Activated CD4-positive, alpha-beta T cell treated with anti-CD3 and anti-CD28 coated beads, Interleukin-10, Interleukin-2, amounts not matched to agents 100 ng/mL and 50 ng/mL, durations not matched to agents 16 hours and 8 hours (primary cell): ENCODE data around the gene SLC25A11.

Experiments used
- DNase-seq: peaks from one replicate; pipeline ENCODE4 v3.0.0-alpha.2; 2020

SLC25A11 gene, protein sequence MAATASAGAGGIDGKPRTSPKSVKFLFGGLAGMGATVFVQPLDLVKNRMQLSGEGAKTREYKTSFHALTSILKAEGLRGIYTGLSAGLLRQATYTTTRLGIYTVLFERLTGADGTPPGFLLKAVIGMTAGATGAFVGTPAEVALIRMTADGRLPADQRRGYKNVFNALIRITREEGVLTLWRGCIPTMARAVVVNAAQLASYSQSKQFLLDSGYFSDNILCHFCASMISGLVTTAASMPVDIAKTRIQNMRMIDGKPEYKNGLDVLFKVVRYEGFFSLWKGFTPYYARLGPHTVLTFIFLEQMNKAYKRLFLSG

DNA sequence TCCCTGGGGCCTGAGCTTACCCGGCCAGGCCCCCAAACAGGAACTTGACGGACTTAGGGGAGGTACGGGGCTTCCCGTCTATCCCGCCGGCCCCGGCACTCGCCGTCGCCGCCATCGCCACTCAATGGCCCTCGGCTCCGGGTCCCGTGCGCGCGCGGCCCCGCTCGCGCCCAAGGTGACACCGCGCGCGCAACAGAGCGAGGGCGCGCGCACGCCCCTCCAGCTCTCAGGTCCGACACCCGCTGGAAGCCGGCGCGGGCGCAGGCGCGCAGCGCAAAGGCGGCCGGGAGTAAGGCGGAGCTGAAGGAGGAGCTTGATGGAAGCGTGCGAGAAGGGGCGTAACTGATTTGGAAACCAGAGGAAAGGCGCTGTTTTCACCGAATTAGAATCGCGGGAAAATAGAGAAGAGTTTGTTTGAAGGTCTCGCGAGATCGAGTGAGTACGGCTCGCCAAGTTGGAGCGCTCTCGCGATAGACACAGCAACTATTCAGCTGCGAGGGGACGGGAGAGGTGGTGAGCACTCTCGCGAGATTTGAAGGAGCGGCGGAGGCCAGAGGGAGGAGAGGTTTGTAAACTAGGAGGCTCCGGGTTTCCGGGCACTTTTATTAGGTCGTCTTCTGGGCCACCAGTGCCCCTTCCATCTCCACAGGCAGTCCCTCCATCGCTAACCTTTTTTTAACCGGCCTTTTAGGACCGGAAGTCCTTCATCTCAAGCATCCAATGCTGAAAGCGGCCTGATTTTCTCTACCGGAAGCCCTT lies at the start of gene SLC25A11, which contains the start of gene RNF167:
TSS of gene SLC25A11 (minus strand) at position 251 of the 759 bp plus-strand sequence. CDS start at position 115, 136 bp downstream.
TSS of gene RNF167 (plus strand) at position 473 of the 759 bp plus-strand sequence. CDS start 642 bp downstream, outside the sequence.
- peak; percentile 99 for DNase-seq

DNA sequence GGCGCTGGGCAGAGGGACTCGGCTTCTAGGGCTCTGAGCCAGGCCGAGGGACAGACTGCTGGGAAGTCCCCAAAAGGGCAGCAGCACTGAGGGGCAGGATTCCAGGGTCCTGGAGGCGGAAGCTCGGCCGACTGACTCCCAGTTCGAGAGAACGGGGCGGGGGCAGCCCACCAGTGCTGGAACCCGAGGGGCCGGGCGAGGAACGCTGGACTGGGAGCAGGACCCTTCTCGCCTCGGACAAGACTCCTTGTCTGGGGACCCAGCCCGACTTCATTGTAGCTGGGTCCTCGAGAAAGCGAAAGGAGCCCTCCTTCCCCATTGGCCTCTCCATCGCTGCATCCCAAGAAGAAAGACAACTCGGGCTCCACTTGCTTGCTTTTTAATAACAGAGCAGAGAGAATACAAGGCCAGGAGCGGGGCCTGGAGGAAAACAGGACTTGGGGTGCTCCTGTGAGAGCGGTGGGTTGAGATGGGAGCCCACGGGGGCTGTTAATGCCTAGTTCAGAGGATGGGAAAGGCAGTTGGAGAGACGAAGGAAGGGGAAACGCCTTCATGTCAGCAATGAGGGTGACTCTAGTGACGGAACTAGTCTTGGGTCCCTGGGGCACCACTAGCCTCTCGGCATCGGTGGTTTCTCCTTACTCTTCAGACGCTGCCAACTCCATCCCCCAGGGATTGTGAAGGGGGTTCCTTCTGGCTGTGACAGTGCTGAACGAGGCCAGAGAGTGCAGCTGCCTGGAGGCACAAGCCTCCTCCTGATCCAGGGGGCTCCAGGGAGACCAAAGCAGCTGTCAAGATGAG lies 48.1 kb upstream of the SLC25A11 start:
- no peak for DNase-seq

DNA sequence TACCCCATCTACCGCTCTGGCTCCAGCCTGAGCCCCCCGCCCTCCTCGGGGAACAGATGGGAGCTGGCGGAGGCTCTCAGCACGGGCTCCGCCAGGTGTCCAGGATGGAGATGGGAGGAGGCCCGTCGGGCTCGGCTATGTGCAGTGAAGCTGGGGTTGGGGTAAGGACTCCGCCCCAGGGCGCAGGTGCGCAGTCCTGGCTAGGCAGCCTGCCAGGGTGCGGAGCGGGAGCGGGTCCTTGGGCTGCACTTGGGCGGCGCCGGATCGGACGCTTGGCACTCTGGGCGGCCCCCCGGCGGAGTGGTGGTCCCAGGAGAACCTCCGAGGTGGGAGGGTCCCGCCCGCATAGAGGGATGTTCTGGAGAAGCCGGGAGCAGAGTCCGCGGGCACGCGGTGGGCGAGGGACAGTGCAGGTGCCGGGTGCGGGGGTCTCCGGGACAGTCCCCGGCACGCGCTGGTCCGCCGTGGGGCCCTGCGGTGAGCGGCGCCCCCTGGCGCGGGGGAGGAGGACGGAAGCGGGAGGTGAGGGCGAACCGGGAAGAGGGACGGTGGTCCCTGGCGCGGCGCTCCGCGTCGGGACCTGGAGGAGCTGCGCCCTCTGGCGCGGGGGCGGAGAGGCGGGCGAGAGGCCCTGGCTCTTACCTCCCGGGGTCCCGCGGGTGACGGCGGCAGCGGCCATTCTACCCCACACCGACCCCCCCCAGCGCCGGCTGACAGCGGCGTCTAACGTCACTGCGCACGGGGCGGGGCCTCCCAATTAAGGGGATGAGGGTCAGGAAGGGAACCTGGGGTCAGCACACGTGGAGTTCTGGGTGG lies 47.3 kb upstream of the SLC25A11 start, which contains the start of gene CAMTA2:
TSS of gene CAMTA2 (minus strand) at position 725 of the 816 bp plus-strand sequence. CDS start 1,453 bp downstream, outside the sequence.
- DNase-seq = peak; percentile 92

DNA sequence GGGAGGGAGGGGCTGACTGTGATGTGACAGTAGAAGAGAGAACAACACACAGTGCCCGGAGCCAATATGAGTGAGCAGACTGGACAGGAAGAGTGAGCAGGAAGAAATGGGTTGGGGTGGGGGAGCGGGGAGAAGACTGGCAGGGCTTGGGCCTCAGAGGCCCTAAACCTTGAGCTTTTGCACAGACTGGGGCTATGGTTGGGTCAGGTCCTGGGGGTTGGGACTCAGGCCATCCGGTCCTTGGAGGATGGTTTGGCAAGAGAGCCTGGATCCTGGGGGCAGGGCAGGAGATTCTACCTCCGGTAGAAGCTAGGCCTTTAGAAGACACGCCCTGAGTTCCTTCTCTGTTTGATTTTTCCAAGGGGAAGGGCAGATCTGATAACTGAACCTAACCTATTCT lies 46.6 kb upstream of the SLC25A11 start:
- no peak for DNase-seq

DNA sequence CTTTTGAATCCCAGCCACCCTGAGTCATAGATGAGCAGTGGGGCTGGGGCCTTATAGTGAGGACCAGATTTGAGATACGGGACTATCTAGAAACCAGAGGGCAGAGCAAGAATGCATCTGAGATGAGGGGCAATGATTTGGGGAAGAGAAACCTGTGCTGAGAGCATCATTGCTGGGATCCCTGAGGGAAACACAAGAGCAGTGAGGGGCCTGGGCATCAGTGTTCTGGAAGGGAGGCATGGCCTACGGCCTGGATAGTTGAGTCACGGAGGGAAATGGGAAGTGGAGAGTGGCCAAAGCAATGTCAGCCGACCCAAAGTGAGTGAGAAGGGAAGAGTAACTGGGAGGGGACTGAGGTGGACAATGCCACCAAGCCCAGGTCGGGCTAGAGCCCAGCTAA lies 42.5 kb upstream of the SLC25A11 start:
- DNase-seq = no peak

DNA sequence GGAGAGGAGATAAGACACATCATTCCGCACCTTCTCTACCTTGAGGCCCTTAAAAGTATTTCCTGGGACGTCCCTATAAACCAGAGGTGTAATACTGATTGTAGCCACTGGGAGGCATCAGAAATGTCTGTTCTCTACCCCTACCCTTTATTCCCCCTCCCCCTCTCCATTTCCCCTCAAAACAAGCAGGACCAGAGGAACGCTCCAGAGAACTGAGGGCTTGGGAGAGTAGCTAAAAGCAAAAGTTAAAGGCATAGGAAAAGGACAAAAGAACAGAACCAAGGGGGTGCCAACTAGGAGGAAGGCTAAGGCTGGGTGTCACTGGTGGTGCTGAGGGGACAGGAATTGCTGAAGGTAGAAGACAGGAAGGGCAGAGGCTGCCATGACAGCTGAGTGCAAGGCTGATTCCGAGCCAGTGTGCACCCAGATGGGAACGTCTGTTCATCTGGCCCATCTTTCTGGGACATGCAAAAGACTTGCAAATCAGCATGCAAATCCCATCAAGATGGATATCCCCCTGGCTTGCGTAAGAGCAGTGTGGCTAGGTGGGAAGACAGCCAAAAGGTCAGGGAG lies 40.9 kb upstream of the SLC25A11 start:
- peak; percentile 77 for DNase-seq

DNA sequence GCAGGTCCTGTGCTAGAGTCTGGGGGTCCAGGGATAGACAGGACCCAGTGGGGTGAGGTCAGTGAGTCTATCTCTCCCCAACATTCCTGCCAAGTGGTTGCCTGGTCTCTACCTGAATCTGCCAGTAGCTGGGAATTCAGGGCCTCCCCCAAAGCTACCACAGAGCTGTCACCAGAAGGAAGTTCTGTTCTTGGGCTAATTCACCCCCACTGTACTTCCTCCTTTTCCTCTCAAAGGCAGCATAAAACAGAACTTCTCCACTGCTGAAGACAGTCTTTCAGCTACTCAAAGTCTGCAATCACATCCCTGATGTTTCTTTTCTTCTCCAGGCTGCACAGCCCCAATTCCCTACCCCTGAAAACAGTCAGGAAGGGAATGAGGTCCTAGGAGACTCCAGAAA lies 38.9 kb upstream of the SLC25A11 start:
- DNase-seq = no peak

DNA sequence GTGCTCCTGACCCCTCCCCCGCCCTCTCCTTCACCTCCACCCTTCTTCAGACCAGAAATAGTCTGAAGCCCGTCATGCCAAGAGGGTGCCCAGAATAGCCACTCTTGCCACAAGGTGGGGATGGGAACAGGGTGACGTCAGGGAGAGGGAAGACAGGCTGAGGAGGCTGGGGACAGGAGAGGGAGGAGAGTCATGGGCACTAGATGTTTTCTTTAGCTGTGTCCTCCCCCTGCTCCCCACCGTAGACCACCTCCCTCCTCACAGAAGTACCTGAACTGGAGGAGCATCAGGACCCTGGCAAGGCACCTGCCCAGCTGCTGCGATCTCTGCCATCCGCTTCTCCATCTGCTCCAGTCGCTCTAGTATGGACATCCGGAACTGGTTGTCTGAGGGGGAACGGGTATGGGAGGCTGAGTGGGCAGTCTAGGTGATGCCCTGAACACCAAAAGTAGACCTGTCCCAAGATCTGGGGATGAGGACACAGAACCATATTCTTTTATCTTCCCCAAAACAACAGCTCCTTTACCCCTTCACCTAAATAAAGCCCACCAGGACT lies 34.3 kb upstream of the SLC25A11 start:
- no peak for DNase-seq

DNA sequence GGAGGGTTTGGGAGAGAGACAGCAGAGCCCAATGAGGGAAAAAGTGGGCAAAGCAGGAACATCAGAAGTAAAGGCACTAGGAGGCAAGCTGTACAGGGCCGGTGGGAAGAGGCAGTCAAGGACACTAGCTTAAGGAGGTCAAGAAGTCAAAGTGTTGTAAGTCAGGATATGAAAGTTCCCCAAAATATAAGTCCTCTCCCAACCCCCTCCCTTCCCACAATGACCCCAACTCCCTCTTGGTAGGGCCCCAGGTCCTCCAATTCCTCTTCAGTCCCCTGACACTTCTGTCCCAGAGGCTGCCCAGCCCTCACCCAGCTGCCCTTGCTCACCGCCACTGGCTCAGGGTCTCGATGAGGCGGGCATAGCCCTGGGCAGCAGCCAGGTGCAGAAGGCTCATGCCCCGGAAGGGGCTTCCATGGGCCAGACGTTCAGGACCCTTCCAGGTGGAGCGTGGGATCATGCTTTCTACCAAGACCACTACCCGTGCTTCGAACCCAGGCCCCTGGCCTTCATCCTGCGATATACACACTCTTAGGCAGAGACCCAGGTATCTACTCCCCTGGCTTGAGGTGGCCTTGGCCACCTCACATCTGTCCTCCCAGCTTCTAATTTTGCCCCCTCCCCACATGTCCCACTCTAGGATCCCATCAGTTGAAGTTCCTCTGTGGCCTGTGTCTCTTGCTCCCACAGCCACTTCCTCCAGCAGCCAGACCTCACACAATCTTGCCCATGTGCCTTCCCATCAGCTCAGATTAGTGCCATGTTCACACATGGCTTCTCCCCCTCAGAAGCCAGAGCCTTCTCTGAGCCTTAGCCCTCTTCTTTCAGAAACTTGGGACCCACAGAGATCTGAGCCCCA lies 33.6 kb upstream of the SLC25A11 start:
- DNase-seq = no peak

DNA sequence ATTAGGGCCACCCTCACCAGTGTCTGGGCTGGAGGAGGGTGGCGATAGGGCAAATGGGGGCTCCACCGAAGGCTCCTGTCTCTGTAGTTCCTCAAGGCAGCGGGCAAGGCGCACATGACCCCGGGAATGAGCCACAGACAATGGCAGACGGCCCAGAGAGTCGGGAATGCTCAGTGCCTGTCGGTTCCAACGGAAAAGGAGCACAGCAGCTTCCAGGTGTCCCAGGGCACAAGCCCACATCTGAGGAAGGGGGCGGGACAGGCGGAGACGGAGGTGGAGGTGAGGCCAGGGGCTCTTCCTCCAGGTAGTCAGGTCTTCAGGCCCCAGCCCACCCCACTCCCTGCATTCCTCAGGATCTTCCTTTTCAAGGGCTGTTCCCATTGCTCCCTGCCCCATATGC lies 32.9 kb upstream of the SLC25A11 start:
- DNase-seq = no peak

DNA sequence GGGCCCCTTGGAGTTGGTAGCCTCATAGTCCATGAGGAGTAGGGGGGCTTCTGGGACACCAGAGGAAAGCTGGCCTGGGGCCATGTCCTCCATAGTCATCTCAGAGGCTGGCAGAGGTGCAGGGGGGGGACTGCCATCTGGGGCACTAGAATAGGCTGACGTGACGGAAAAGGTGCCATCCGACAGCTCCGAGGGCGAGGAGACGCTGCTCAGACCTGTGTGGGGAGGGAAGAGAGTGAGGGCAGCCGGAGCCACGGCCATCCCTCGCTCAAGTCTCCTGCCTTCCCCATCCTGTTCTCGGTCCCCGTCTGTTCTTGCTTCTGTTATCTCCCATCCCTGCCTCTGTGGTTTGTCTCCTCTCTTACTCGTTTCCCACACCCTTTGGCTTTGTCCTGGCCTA lies 32.5 kb upstream of the SLC25A11 start:
- no peak for DNase-seq

DNA sequence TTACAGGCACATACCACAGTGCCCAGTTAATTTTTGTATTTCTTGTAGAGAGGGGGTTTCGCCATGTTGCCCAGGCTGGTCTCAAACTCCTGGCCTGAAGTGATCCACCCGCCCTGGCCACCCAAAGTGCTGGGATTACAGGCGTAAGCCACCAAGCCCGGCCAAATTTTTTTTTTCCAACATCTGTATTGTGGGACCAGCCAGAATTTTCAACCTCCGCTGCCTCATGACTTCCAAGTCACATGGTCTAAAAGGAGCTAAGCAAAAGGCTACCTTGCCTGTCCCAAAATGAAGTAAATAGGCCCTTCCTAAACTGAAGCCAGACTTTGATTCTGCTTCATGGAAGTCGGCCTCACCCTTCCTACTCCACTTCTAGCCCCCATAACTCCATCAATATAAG lies 32.0 kb upstream of the SLC25A11 start:
- DNase-seq = no peak

DNA sequence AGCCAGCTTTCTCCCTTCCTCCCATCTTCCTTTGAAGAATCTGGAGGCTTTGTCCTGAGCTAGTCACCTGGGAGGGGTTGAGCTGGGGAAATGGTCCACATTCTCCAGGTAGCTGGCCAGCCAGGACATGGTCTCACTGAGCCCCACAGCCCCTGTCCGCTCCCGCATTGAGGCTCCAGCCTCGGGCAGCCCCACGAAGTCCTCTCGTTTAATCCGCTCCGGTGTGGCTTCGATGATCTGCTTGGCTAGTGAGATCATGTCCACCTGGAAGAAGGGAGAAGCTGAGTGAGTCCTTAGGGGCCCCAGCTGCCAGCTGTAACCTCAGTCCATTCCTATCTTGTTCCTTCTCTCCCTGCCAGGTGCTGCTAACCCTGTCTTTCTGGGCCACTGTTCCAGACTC lies 30.4 kb upstream of the SLC25A11 start:
- DNase-seq = no peak

DNA sequence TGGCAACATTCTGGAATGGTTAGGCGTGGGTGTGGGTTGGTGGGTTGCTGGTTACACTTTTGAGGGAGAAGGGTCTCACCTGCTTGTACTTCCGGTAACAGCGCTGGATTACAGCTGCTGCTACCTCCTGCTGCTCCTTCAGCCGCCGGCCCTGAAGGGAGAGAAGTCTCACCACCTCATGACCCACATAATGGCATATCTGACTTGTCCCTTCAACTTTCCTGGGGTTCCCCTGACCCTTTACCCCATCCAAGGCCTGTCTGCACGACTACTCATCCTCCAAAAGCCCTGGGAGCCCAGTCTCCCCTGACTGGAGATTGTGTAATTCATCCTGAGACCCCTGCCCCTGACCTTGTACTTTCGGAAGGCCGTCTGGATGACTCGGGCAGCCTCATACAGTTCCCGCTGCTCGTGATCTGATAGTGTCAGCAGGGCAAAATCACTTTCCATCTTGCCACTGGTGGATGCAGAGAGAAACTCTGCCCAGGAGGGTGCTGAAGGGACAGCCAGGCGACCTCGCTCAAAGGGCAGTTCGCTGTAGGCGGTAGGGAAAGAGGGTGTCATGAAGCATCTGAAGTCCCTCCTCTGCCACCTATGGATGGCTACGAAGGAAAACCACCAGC lies 29.8 kb upstream of the SLC25A11 start:
- DNase-seq = peak; percentile 28

DNA sequence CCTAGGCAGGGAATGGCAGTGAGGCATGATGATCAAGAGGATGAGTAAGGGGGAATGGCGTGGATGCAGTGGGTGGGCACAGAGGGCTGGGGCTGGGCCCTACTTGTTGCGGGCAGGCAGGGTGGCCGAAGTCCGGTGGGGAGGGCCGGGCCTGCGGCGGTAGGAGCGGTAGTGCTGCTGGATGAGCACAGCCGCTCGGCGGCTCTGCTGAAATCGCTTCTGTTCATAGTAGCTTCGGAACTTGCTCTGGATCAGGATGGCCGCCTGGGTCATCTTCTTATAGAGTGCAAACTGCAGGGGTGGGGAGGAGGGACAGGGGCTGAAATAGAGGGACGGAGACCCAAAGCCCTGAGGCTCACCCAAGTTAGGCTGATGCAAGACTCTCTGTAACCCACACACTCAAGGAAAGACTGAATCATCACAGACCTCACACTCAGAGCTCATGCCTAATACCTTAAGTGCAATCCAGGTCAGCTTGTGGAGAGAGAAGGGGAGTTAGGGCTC lies 29.3 kb upstream of the SLC25A11 start:
- DNase-seq = peak; percentile 87

DNA sequence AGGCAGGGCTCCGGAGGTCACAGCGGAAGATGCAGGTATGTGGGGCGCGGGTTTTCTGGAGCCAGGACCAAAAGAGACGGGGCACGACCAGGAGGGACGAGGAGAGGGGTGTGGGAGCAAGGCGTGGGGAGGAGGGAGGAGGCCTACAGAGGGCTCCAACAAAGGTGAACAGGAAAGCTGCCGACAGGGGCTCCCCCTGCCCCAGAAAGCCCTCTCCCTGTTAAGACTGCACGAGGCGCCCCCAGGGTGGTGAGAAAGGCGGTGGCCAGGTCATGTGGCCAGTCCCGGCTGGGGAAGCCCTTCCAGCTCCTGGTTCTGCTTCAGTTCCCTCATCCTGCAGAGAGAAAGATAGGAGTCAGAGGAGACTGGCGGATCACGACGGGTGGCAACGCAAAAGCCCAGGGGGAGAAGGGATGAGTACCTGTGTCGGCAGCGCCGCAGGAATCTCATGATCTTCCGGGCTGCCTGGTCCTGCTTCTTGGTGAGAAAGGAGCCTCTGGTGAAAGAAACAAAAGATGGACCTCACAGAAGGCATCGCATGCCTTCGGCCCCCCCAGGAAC lies 28.7 kb upstream of the SLC25A11 start:
- peak; percentile 38 for DNase-seq

DNA sequence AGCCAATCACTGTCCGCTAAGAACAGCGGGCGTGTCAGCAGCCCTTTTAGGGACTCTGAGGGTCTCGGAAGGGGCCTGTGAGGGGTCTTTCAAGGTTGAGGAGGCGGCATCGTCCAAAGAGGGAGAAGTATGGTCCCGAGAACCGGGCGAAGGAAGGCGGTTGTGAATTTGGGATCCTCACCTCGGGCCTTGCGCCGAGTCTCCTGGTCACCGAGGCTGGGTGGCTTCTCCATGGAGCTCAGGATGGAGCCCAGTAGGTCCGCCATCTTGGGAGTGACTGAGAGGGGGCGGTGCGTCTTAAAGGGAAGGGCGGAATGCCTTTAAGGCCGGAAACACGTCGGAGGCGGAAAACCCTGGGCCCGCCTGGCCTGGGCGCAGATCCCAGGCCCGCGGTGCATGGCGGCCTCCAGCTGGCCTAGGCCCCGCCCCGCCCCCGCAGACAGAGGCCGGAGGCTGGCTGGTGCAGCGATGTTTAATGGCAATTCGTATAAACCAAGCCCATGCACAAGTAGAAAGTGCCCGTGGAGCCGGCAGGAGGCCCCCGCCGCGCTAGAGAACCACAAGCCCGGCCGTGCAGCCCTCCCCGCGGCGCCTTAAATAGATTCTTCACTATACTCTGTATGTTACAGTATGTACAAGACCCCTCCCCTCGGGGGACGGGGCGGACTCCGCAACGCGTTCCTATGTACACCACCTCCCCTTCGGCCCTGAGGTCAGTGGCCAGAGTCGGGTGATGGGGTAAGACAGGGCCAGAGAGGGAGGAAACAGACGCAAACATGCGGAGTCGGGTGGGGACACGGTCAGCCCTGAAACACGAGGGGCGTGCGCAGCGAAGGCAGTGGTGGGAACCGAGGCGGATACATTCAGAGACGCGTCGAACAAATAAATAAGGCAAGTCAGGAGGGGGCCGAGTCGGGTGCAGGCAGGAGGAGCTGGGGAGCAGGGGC lies 28.0 kb upstream of the SLC25A11 start, which contains the start of gene SPAG7:
TSS of gene SPAG7 (minus strand) at position 279 of the 947 bp plus-strand sequence. CDS start at position 266, 13 bp downstream.
- DNase-seq = peak; percentile 95
